ENCODE data around the gene WDFY4. TPM values are rescaled to one million over a fixed set of nuclear protein-coding genes. Genes with fewer than 3 reads are reported as not detected.

WDFY4 gene
- polyA plus RNA-seq, 2 of the 4 experiments (the other 2 are of a cell fraction), result not detected

DNA sequence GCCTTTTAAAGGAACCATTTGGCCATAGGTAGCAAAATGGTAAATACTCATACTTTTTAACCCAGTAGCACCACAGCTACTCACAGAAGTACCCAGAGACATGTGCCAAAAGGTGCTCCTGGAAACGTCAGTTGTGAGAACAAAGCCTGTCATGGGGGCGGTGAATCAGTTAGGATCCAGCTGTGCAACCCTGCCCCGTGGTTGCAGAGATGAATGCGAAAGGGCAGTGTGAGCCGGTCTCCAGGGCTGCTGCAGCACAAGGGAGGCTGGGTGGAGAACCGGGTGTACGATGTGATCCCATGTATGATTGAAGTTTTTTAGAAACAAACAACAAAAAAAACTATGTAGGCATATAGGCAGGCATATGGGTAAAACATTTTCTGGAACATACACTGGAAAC lies 256.3 kb downstream of the WDFY4 start:
- whole genome bisulfite sequencing (ENCODE audit: missing lambda C conversion rate), result 57% methylated on average over 7 of the region's 7 CpGs
- CTCF ChIA-PET, result no interaction called here
- no peak overlapping the region for H3K4me2 ChIP-seq

DNA sequence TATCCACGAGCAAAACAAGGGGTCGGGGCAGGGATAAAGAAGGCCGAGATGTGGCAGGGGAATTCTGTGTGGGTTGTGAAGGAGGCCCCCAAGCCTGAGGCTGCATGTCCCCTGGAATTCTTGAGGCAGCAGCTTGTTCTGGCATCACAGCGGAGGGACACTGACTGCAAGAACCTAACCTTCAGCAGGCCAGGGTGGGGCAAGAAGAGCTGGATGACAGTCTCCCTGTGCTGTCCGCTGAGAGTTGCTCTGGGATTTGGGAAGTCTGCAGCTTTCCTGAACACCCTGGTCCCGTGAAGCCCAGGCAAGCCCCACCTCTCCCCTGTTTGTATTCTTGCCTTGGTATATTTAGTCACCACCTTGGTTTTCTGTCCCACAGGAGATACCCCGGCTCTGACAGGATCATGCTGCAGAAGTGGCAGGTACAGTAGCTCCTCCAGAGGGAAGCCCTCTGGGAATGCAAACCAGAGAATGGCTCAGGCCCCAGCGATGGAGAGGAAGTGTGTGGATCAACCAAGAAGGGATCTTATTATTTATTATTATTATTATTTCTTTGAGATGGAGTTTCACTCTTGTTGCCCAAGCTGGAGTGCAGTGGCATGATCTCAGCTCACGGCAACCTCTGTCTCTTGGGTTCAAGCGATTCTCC lies 256.9 kb downstream of the WDFY4 start:
- ChIA-PET CTCF (no interaction called here), POLR2A (no interaction called here)
- H3K27ac ChIP-seq, result no peak overlapping the region
- FAIRE-seq (no peak), ATAC-seq (no peak), DNase-seq (ENCODE audit: low read depth in 1 of 2, low spot score in 1 of 2) (no peak)
- H3K4me2 ChIP-seq, result no peak overlapping the region
- TF ChIP-seq RFX5 (IDR thresholded peaks at IDR 0.05) (no peak), FOXS1 (CRISPR knock-in tag; IDR thresholded peaks at IDR 0.05) (no peak), POLR2AphosphoS2 (conservative IDR thresholded peaks at IDR 0.05; ENCODE audit: low read length) (no peak), JUN (IDR thresholded peaks at IDR 0.05) (no peak), FOSL2 (IDR thresholded peaks at IDR 0.05) (no peak), FOSL2 (CRISPR knock-in tag; IDR thresholded peaks at IDR 0.05) (no peak), MYC (IDR thresholded peaks at IDR 0.05; ENCODE audit: borderline replicate concordance, low read length) (no peak), HOXB5 (CRISPR knock-in tag; IDR thresholded peaks at IDR 0.05) (no peak), ZSCAN20 (CRISPR knock-in tag; IDR thresholded peaks at IDR 0.05) (no peak)
- TF ChIP-seq, protein P1, sequence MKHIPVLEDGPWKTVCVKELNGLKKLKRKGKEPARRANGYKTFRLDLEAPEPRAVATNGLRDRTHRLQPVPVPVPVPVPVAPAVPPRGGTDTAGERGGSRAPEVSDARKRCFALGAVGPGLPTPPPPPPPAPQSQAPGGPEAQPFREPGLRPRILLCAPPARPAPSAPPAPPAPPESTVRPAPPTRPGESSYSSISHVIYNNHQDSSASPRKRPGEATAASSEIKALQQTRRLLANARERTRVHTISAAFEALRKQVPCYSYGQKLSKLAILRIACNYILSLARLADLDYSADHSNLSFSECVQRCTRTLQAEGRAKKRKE (CRISPR knock-in tag; IDR thresholded peaks at IDR 0.05; ENCODE audit: low read depth), result no peak
- H3K4me3 ChIP-seq, result no peak overlapping the region
- WGBS (ENCODE audit: missing lambda C conversion rate), result 46% methylated on average over 10 of the region's 10 CpGs
- no peaks in the 10 kb centered on the region for H3K4me1 ChIP-seq
- H3K9me3 ChIP-seq, result no peaks in the 10 kb centered on the region

More for the DNA sequence above, 256.3 kb downstream of the WDFY4 start:
- Histone ChIP-seq H3K4me3 (no peak overlapping the region), H3K4me1 (no peaks in the 10 kb centered on the region), H3K9me3 (no peaks in the 10 kb centered on the region), H3K27ac (no peak overlapping the region)
- DNase-seq (ENCODE audit: low read depth in 1 of 2, low spot score in 1 of 2) (no peak), ATAC-seq (no peak), FAIRE-seq (no peak)
- POLR2A ChIA-PET, result no interaction called here
- TF ChIP-seq CBX2 (IDR thresholded peaks at IDR 0.05; ENCODE audit: borderline replicate concordance, low read depth), result no peak
- no peak for TF ChIP-seq TFCP2L1 (CRISPR knock-in tag; IDR thresholded peaks at IDR 0.05)
- TF ChIP-seq ZFP36 (IDR thresholded peaks at IDR 0.05; ENCODE audit: borderline replicate concordance, partially characterized antibody), result no peak
- TF ChIP-seq FOXS1 (CRISPR knock-in tag; IDR thresholded peaks at IDR 0.05), result no peak
- no peak for TF ChIP-seq CHD4 (IDR thresholded peaks at IDR 0.05; ENCODE audit: borderline replicate concordance)

DNA sequence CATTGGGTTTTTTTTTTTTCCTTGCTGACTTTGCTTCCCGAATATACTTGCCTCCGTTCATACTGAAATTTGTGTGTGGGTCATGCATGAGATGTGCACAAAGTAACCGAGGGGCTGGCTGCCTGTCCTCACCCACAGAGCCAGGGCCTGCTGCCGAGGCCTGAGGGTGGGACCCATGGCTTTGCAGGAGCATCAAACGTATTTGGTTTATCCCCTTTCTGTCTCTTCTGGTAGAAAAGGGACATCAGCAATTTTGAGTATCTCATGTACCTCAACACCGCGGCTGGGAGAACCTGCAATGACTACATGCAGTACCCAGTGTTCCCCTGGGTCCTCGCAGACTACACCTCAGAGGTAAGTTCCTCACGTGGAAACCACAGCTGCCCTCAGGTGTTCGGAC lies 258.4 kb downstream of the WDFY4 start:
- DNase-seq (ENCODE audit: low read depth in 1 of 2, low spot score in 1 of 2) (no peak), ATAC-seq (no peak), FAIRE-seq (no peak)
- Histone ChIP-seq H3K4me2 (no peak overlapping the region), H3K4me1 (no peaks in the 10 kb centered on the region), H3K9me3 (no peaks in the 10 kb centered on the region), H3K4me3 (no peak overlapping the region), H3K27ac (no peak overlapping the region)
- POLR2A ChIA-PET, result no interaction called here
- WGBS (ENCODE audit: missing lambda C conversion rate), result 44% methylated on average over 10 of the region's 10 CpGs
- CTCF ChIA-PET, result no interaction called here
- TF ChIP-seq BHLHE40 (IDR thresholded peaks at IDR 0.05; ENCODE audit: low read depth, low read length) (no peak), MAZ (IDR thresholded peaks at IDR 0.05; ENCODE audit: borderline replicate concordance, low read depth, low read length) (no peak), NFE2L2 (conservative IDR thresholded peaks at IDR 0.05; ENCODE audit: low read length) (no peak), FOSB (CRISPR knock-in tag; IDR thresholded peaks at IDR 0.05) (no peak), ZFP36 (IDR thresholded peaks at IDR 0.05; ENCODE audit: borderline replicate concordance, partially characterized antibody) (no peak), RARB (CRISPR knock-in tag; IDR thresholded peaks at IDR 0.05) (no peak), CHD2 (IDR thresholded peaks at IDR 0.05; ENCODE audit: low read length, partially characterized antibody) (no peak), JUNB (IDR thresholded peaks at IDR 0.05) (no peak)
- TF ChIP-seq, protein P2, sequence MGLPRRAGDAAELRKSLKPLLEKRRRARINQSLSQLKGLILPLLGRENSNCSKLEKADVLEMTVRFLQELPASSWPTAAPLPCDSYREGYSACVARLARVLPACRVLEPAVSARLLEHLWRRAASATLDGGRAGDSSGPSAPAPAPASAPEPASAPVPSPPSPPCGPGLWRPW (IDR thresholded peaks at IDR 0.05), result no peak
- TF ChIP-seq, protein P3, sequence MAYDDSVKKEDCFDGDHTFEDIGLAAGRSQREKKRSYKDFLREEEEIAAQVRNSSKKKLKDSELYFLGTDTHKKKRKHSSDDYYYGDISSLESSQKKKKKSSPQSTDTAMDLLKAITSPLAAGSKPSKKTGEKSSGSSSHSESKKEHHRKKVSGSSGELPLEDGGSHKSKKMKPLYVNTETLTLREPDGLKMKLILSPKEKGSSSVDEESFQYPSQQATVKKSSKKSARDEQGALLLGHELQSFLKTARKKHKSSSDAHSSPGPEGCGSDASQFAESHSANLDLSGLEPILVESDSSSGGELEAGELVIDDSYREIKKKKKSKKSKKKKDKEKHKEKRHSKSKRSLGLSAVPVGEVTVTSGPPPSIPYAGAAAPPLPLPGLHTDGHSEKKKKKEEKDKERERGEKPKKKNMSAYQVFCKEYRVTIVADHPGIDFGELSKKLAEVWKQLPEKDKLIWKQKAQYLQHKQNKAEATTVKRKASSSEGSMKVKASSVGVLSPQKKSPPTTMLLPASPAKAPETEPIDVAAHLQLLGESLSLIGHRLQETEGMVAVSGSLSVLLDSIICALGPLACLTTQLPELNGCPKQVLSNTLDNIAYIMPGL (CRISPR knock-in tag; IDR thresholded peaks at IDR 0.05; ENCODE audit: borderline replicate concordance), result no peak
